ENCODE results near the gene GPC4.

GPC4 gene

DNA sequence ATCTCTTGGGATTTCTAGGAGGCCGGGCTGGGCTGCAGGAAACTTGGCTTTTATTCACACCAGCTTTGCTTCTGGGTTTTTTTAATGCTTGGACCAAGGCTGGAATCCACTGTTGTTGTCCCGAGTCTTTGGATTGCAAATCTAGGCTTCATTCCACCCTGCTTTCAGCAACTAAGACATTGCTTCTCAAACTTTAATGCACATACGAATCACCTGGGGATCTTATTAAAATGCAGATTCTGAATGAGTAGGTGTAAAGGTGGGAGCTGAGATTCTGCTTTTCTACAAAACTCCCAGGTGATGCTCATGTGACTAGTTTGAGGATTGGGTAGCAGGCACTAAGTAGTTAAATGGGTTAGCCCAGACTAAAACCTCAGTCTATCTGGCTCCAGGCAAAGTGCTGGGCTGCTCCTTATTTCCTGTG, 39.2 kb upstream of the GPC4 start:
- Histone ChIP-seq H3K27me3 (ENCODE audit: insufficient read depth, low read length) (no peaks in the 10 kb centered on the region), H3K4me2 (ENCODE audit: low read length) (no peak overlapping the region), H3K79me2 (ENCODE audit: insufficient read depth, low read length) (no peaks in the 10 kb centered on the region), H3F3A (ENCODE audit: insufficient read depth, low read length) (no peaks in the 10 kb centered on the region), H3K27ac (ENCODE audit: low read depth, low read length, poor library complexity, severe bottlenecking) (no peak overlapping the region), H2AFZ (ENCODE audit: low read length) (no peak overlapping the region), H3K9me2 (ENCODE audit: low read depth, low read length) (no peaks in the 10 kb centered on the region), H4K20me1 (ENCODE audit: insufficient read depth, low read length) (no peaks in the 10 kb centered on the region), H3K9ac (ENCODE audit: low read length) (no peak overlapping the region), H3K4me3 (ENCODE audit: low read depth, low read length, poor library complexity, severe bottlenecking) (no peak overlapping the region), H3K36me3 (ENCODE audit: insufficient read depth, low read length) (no peaks in the 10 kb centered on the region), H3K9me3 (ENCODE audit: low read length) (no peaks in the 10 kb centered on the region), H3K4me1 (ENCODE audit: insufficient read depth, low read length, severe bottlenecking) (no peaks in the 10 kb centered on the region)
- TF ChIP-seq, protein P1, sequence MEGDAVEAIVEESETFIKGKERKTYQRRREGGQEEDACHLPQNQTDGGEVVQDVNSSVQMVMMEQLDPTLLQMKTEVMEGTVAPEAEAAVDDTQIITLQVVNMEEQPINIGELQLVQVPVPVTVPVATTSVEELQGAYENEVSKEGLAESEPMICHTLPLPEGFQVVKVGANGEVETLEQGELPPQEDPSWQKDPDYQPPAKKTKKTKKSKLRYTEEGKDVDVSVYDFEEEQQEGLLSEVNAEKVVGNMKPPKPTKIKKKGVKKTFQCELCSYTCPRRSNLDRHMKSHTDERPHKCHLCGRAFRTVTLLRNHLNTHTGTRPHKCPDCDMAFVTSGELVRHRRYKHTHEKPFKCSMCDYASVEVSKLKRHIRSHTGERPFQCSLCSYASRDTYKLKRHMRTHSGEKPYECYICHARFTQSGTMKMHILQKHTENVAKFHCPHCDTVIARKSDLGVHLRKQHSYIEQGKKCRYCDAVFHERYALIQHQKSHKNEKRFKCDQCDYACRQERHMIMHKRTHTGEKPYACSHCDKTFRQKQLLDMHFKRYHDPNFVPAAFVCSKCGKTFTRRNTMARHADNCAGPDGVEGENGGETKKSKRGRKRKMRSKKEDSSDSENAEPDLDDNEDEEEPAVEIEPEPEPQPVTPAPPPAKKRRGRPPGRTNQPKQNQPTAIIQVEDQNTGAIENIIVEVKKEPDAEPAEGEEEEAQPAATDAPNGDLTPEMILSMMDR (IDR thresholded peaks at IDR 0.05; ENCODE audit: low read length) = no peak
- TF ChIP-seq EZH2 (IDR thresholded peaks at IDR 0.05; ENCODE audit: borderline replicate concordance, low read length) = no peak

DNA sequence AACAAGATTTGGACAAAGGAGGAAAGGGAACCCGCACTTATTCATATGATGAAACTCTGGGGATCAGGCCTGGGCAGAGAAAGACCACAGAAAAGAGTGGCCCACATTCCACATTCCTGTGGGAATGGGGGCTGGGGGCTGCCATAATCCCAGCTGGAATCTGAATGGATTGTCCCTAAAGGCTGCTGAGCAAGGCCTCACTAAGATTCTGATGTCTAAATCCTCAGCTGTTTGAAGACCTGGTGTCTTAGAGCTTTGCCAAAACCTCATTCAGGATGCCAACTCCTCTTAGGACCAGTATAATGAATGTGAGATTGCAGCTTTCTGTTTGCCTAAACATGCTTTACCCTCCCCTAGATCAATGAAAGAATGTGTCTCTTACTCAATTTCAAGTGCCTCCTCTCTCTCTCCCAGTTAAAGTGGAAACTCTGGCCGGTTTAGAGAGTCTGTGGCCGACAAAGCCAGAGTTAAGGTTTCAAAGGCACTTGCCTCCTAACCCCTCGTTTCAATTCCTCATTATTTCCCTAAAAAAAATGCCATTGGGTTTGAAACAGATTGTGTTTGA, 33.3 kb upstream of the GPC4 start:
- TF ChIP-seq EZH2 (IDR thresholded peaks at IDR 0.05; ENCODE audit: borderline replicate concordance, low read length) = no peak
- TF ChIP-seq, protein P1 (IDR thresholded peaks at IDR 0.05; ENCODE audit: low read length) = no peak
- H4K20me1 ChIP-seq (ENCODE audit: insufficient read depth, low read length) = no peaks in the 10 kb centered on the region
- no peaks in the 10 kb centered on the region for H3K79me2 ChIP-seq (ENCODE audit: insufficient read depth, low read length)
- no peaks in the 10 kb centered on the region for H3K27me3 ChIP-seq (ENCODE audit: insufficient read depth, low read length)
- no peaks in the 10 kb centered on the region for H3K9me3 ChIP-seq (ENCODE audit: low read length)
- no peaks in the 10 kb centered on the region for H3K4me1 ChIP-seq (ENCODE audit: insufficient read depth, low read length, severe bottlenecking)
- no peak overlapping the region for H3K4me2 ChIP-seq (ENCODE audit: low read length)
- no peaks in the 10 kb centered on the region for H3K9me2 ChIP-seq (ENCODE audit: low read depth, low read length)
- no peak overlapping the region for H2AFZ ChIP-seq (ENCODE audit: low read length)
- no peak overlapping the region for H3K27ac ChIP-seq (ENCODE audit: low read depth, low read length, poor library complexity, severe bottlenecking)
- no peaks in the 10 kb centered on the region for H3F3A ChIP-seq (ENCODE audit: insufficient read depth, low read length)
- no peaks in the 10 kb centered on the region for H3K36me3 ChIP-seq (ENCODE audit: insufficient read depth, low read length)
- H3K9ac ChIP-seq (ENCODE audit: low read length) = no peak overlapping the region
- H3K4me3 ChIP-seq (ENCODE audit: low read depth, low read length, poor library complexity, severe bottlenecking) = no peak overlapping the region

DNA sequence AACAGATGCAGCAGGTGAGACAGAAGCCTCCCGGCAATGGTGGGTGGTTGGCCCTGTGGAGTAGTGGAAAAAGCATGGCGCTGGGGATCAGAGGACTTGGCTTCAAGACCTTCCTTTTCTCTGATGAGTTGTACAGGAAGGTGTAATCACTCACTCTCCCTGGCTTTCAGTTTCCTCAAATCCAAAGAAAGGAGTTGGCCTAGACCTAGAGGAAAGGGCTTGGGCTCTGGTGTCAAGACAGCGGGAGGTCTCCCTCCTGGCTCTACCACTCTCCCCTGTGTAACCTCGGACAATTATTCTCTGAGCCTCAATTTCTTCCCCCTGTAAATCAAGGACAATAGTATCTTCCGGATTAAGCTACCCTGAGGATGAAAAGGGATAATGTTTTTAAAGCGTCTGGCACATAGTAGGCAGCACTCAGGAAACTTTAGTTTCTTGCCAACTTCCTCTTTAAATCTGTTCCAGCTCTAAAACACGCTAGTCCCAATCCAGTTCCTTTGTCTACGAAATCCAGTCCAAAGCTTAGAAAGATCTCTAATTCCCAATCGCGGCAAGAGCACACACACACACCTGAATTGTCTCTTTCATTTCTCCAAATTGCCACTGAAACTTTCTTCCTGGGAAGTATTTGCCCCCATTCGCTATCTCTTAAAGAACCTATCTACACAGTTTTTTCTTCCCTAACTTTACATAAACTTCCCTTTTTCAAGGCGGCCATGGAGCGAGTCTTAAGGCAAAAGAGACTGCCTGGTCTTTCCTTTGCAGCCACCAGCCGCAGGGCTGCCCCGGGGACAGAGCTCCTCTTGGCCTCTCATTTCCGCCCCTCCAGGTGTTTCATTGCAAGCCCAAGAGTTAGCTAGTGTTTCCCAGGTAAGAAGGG, 29.9 kb upstream of the GPC4 start:
- Histone ChIP-seq H3F3A (ENCODE audit: insufficient read depth, low read length) (no peaks in the 10 kb centered on the region), H3K27me3 (ENCODE audit: insufficient read depth, low read length) (no peaks in the 10 kb centered on the region), H3K79me2 (ENCODE audit: insufficient read depth, low read length) (no peaks in the 10 kb centered on the region), H3K4me1 (ENCODE audit: insufficient read depth, low read length, severe bottlenecking) (no peaks in the 10 kb centered on the region), H3K36me3 (ENCODE audit: insufficient read depth, low read length) (no peaks in the 10 kb centered on the region), H3K9me3 (ENCODE audit: low read length) (no peaks in the 10 kb centered on the region), H2AFZ (ENCODE audit: low read length) (no peak overlapping the region), H3K4me3 (ENCODE audit: low read depth, low read length, poor library complexity, severe bottlenecking) (no peak overlapping the region), H3K27ac (ENCODE audit: low read depth, low read length, poor library complexity, severe bottlenecking) (no peak overlapping the region), H4K20me1 (ENCODE audit: insufficient read depth, low read length) (no peaks in the 10 kb centered on the region), H3K9ac (ENCODE audit: low read length) (no peak overlapping the region), H3K9me2 (ENCODE audit: low read depth, low read length) (no peaks in the 10 kb centered on the region), H3K4me2 (ENCODE audit: low read length) (no peak overlapping the region)
- TF ChIP-seq EZH2 (IDR thresholded peaks at IDR 0.05; ENCODE audit: borderline replicate concordance, low read length) = no peak
- TF ChIP-seq, protein P1 (IDR thresholded peaks at IDR 0.05; ENCODE audit: low read length) = no peak

All from OCI-LY1 (cell line).